ENCODE results near the gene ACTL7B.

GRCh38 chr9:108811944-108812343 lies 43.8 kb downstream of the ACTL7B start:
- TF ChIP-seq CTCF (conservative IDR thresholded peaks at IDR 0.05) (no peak), EZH2 (IDR thresholded peaks at IDR 0.05; ENCODE audit: low read depth) (no peak)
